ENCODE results near the gene ANKRD6.

Gene ANKRD6

GRCh38 chr6:89657445-89658158 lies 224.7 kb downstream of the ANKRD6 start:
- DNase-seq (ENCODE audit: low spot score) = no peak

- no peak for DNase-seq (ENCODE audit: low spot score)
Measured at GRCh38 chr6:89660981-89661380, 228.0 kb downstream of the ANKRD6 start.

GRCh38 chr6:89661559-89661958 lies 228.6 kb downstream of the ANKRD6 start:
- DNase-seq (ENCODE audit: low spot score) = no peak

GRCh38 chr6:89662659-89663223 lies 229.8 kb downstream of the ANKRD6 start:
- DNase-seq (ENCODE audit: low spot score) = no peak

- DNase-seq (ENCODE audit: low spot score) = no peak
Measured at GRCh38 chr6:89667872-89668556, 235.1 kb downstream of the ANKRD6 start.

GRCh38 chr6:89669002-89669401 lies 236.1 kb downstream of the ANKRD6 start:
- no peak for DNase-seq (ENCODE audit: low spot score)

- no peak for DNase-seq (ENCODE audit: low spot score)
Measured at GRCh38 chr6:89670935-89671565, 238.1 kb downstream of the ANKRD6 start.

GRCh38 chr6:89675949-89676748 lies 243.2 kb downstream of the ANKRD6 start:
- no peak for DNase-seq (ENCODE audit: low spot score)

GRCh38 chr6:89678531-89678930 lies 245.6 kb downstream of the ANKRD6 start:
- no peak for DNase-seq (ENCODE audit: low spot score)

- DNase-seq (ENCODE audit: low spot score) = no peak
Measured at GRCh38 chr6:89679215-89680120, 246.5 kb downstream of the ANKRD6 start.

GRCh38 chr6:89680150-89680549 lies 247.2 kb downstream of the ANKRD6 start:
- no peak for DNase-seq (ENCODE audit: low spot score)

GRCh38 chr6:89680551-89680950 lies 247.6 kb downstream of the ANKRD6 start:
- no peak for DNase-seq (ENCODE audit: low spot score)

- no peak for DNase-seq (ENCODE audit: low spot score)
Measured at GRCh38 chr6:89681983-89682564, 249.1 kb downstream of the ANKRD6 start.

- DNase-seq (ENCODE audit: low spot score) = no peak
Measured at GRCh38 chr6:89682991-89683390, 250.0 kb downstream of the ANKRD6 start.

All from HuH-7.5 (cell line).